ENCODE measurements around the gene RBSN. TPM values are rescaled to one million over a fixed set of nuclear protein-coding genes. Genes with fewer than 3 reads are reported as not detected.
"Not testable (repeated sequence)": the region's sequence is repeated elsewhere in the genome, so short reads cannot be mapped to it uniquely, and the experiment has no call there.

Gene RBSN
- total RNA-seq, 1 experiment from 2014 or later, result 18.4 TPM

GRCh38 chr3:15136885-15137284, 37.9 kb upstream of the RBSN start:
- H4K20me1 ChIP-seq (ENCODE audit: insufficient read depth); H3K9ac ChIP-seq (ENCODE audit: low read length); POLR2A ChIA-PET; H3K9me2 ChIP-seq (ENCODE audit: insufficient read depth); RAD21 ChIA-PET (ENCODE audit: low non-redundant PET in 1 of 2, low total read pairs in 2 of 2, uncharacterized antibody in 2 of 2, unreplicated experiment in 2 of 2); H3K4me2 ChIP-seq (ENCODE audit: low read length); intact Hi-C loops (cut with micrococcal nuclease); H3K36me3 ChIP-seq (ENCODE audit: control insufficient read depth in 1 of 2, insufficient read depth in 2 of 2, low read length in 2 of 2); H3K27ac ChIP-seq (ENCODE audit: low read depth, low read length); H2AFZ ChIP-seq (ENCODE audit: low read depth, low read length, poor library complexity, severe bottlenecking); CTCF ChIA-PET; DNase-seq (ENCODE audit: low read depth, low spot score); H3K9me3 ChIP-seq (ENCODE audit: control insufficient read depth in 1 of 2, insufficient read depth in 1 of 2, low read depth in 1 of 2, low read length in 2 of 2); H3K27me3 ChIP-seq (ENCODE audit: insufficient read depth, low read length); ATAC-seq; BruUV-seq (replicated peaks); H3K79me2 ChIP-seq (ENCODE audit: insufficient read depth, low read length); H3K4me1 ChIP-seq (ENCODE audit: control insufficient read depth in 1 of 2, insufficient read depth in 2 of 2, low read length in 2 of 2); H3K4me3 ChIP-seq (replicated peaks in 1 of 2; ENCODE audit: low read depth in 1 of 2, low read length in 2 of 2): not testable (repeated sequence)

DNA sequence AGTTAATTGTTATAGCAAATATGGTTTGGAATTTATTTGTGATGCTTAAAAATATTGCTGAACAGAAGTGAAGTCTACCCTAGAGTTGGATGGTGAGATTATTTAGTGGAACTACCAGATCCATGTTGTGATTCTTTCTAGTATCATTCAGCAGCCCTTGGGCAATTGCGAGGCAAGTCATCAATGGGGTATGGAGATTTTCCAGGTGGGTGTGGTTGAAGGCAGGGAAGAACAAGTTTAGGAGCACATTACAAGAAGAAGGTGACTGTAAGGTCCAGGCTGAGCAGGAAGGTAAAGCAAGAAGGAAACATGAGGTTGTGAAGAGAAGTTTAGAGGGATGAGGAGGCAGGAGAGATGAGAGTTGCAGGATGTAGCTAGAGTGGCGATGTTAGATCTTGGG, 36.0 kb upstream of the RBSN start:
- H3K27me3 ChIP-seq (ENCODE audit: insufficient read depth, low read length); BruUV-seq (replicated peaks); H4K20me1 ChIP-seq (ENCODE audit: insufficient read depth); H2AFZ ChIP-seq (ENCODE audit: low read depth, low read length, poor library complexity, severe bottlenecking); H3K4me2 ChIP-seq (ENCODE audit: low read length); RAD21 ChIA-PET (ENCODE audit: low non-redundant PET in 1 of 2, low total read pairs in 2 of 2, uncharacterized antibody in 2 of 2, unreplicated experiment in 2 of 2); CTCF ChIA-PET; H3K9ac ChIP-seq (ENCODE audit: low read length); H3K79me2 ChIP-seq (ENCODE audit: insufficient read depth, low read length); intact Hi-C loops (cut with micrococcal nuclease); H3K4me1 ChIP-seq (ENCODE audit: control insufficient read depth in 1 of 2, insufficient read depth in 2 of 2, low read length in 2 of 2); H3K9me2 ChIP-seq (ENCODE audit: insufficient read depth); H3K27ac ChIP-seq (ENCODE audit: low read depth, low read length); ATAC-seq; H3K9me3 ChIP-seq (ENCODE audit: control insufficient read depth in 1 of 2, insufficient read depth in 1 of 2, low read depth in 1 of 2, low read length in 2 of 2); POLR2A ChIA-PET; DNase-seq (ENCODE audit: low read depth, low spot score); H3K36me3 ChIP-seq (ENCODE audit: control insufficient read depth in 1 of 2, insufficient read depth in 2 of 2, low read length in 2 of 2); H3K4me3 ChIP-seq (replicated peaks in 1 of 2; ENCODE audit: low read depth in 1 of 2, low read length in 2 of 2): not testable (repeated sequence)

- H3K4me2 ChIP-seq (ENCODE audit: low read length); POLR2A ChIA-PET; BruUV-seq (replicated peaks); H3K9ac ChIP-seq (ENCODE audit: low read length); H4K20me1 ChIP-seq (ENCODE audit: insufficient read depth); DNase-seq (ENCODE audit: low read depth, low spot score); H3K27ac ChIP-seq (ENCODE audit: low read depth, low read length); H3K9me3 ChIP-seq (ENCODE audit: control insufficient read depth in 1 of 2, insufficient read depth in 1 of 2, low read depth in 1 of 2, low read length in 2 of 2); H3K36me3 ChIP-seq (ENCODE audit: control insufficient read depth in 1 of 2, insufficient read depth in 2 of 2, low read length in 2 of 2); H3K4me1 ChIP-seq (ENCODE audit: control insufficient read depth in 1 of 2, insufficient read depth in 2 of 2, low read length in 2 of 2); H3K27me3 ChIP-seq (ENCODE audit: insufficient read depth, low read length); RAD21 ChIA-PET (ENCODE audit: low non-redundant PET in 1 of 2, low total read pairs in 2 of 2, uncharacterized antibody in 2 of 2, unreplicated experiment in 2 of 2); intact Hi-C loops (cut with micrococcal nuclease); H3K4me3 ChIP-seq (replicated peaks in 1 of 2; ENCODE audit: low read depth in 1 of 2, low read length in 2 of 2); H3K79me2 ChIP-seq (ENCODE audit: insufficient read depth, low read length); H2AFZ ChIP-seq (ENCODE audit: low read depth, low read length, poor library complexity, severe bottlenecking); H3K9me2 ChIP-seq (ENCODE audit: insufficient read depth); ATAC-seq: not testable (repeated sequence)
- CTCF ChIA-PET, result interaction anchor here (1.2 kb wide), 1 partner anchor 277 kb away, joined by 5 read pairs; no protein-coding TSS in a partner anchor
Measured at GRCh38 chr3:15128403-15128802, 29.5 kb upstream of the RBSN start.

DNA sequence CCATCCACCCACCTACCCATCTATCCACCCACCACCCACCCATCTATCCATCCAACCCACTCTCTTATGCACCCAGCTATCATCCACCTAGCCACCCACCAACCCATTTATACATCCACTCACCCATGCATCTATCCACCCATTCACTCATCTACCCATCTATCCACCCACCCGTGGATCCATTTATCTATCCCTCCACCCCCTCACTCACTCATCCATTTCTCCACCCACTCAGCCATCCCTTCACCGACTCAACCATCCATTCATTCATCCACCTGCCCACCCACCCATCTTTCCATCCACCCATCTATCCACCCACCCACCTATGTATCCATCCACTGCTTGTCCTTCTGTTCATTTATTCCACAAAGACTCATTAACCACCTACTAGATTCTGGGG, 28.0 kb upstream of the RBSN start:
- H3K27me3 ChIP-seq (ENCODE audit: insufficient read depth, low read length); H2AFZ ChIP-seq (ENCODE audit: low read depth, low read length, poor library complexity, severe bottlenecking); RAD21 ChIA-PET (ENCODE audit: low non-redundant PET in 1 of 2, low total read pairs in 2 of 2, uncharacterized antibody in 2 of 2, unreplicated experiment in 2 of 2); H3K9me3 ChIP-seq (ENCODE audit: control insufficient read depth in 1 of 2, insufficient read depth in 1 of 2, low read depth in 1 of 2, low read length in 2 of 2); H3K27ac ChIP-seq (ENCODE audit: low read depth, low read length); H3K4me3 ChIP-seq (replicated peaks in 1 of 2; ENCODE audit: low read depth in 1 of 2, low read length in 2 of 2); ATAC-seq; BruUV-seq (replicated peaks); POLR2A ChIA-PET; H3K9ac ChIP-seq (ENCODE audit: low read length); H3K9me2 ChIP-seq (ENCODE audit: insufficient read depth); CTCF ChIA-PET; H3K36me3 ChIP-seq (ENCODE audit: control insufficient read depth in 1 of 2, insufficient read depth in 2 of 2, low read length in 2 of 2); DNase-seq (ENCODE audit: low read depth, low spot score); H3K4me1 ChIP-seq (ENCODE audit: control insufficient read depth in 1 of 2, insufficient read depth in 2 of 2, low read length in 2 of 2); H3K79me2 ChIP-seq (ENCODE audit: insufficient read depth, low read length); H3K4me2 ChIP-seq (ENCODE audit: low read length); intact Hi-C loops (cut with micrococcal nuclease); H4K20me1 ChIP-seq (ENCODE audit: insufficient read depth): not testable (repeated sequence)

All from HCT116 (cell line).